GM23248 (cell line): ENCODE measurements around the gene PTPRU. TPM values are rescaled to one million over a fixed set of nuclear protein-coding genes. Genes with fewer than 3 reads are reported as not detected.

Experiments
- DNase-seq: peaks from one replicate; pipeline ENCODE4 v3.0.0-alpha.2; 2015
- H2AFZ ChIP-seq: fragments of 200-600 bp; sonication (generic); 2 replicates; pipeline ENCODE4 v1.6.1; 2016; ENCODE audit warnings: antibody characterized with exemption
- H3F3A ChIP-seq: fragments of 200-600 bp; sonication (generic); 2 replicates; pipeline ENCODE4 v1.6.1; 2016; ENCODE audit warnings: mild to moderate bottlenecking, antibody characterized with exemption, mixed run types; ENCODE audit not compliant: insufficient read depth
- H3K27ac ChIP-seq: fragments of 200-600 bp; sonication (generic); 2 replicates; pipeline ENCODE4 v1.5.1; 2016; ENCODE audit warnings: mild to moderate bottlenecking
- H3K27me3 ChIP-seq: fragments of 200-600 bp; sonication (generic); replicated peaks from 2 replicates; pipeline ENCODE4 v1.6.1; 2016; ENCODE audit warnings: mild to moderate bottlenecking; ENCODE audit not compliant: insufficient read depth
- H3K36me3 ChIP-seq: fragments of 200-600 bp; sonication (generic); 2 replicates; pipeline ENCODE4 v1.6.1; 2016; ENCODE audit warnings: low read depth, mild to moderate bottlenecking
- H3K4me1 ChIP-seq: fragments of 200-600 bp; sonication (generic); 2 replicates; pipeline ENCODE4 v1.6.1; 2016; ENCODE audit warnings: mild to moderate bottlenecking; ENCODE audit not compliant: insufficient read depth
- H3K4me2 ChIP-seq: fragments of 200-600 bp; sonication (generic); one replicate; pipeline ENCODE4 v1.6.1; 2016; ENCODE audit warnings: mild to moderate bottlenecking; ENCODE audit not compliant: unreplicated experiment
- H3K4me3 ChIP-seq: fragments of 200-600 bp; sonication (generic); 2 replicates; pipeline ENCODE4 v1.5.1; 2016; ENCODE audit warnings: mild to moderate bottlenecking
- H3K79me2 ChIP-seq: fragments of 200-600 bp; sonication (generic); 2 replicates; pipeline ENCODE4 v1.6.1; 2016; ENCODE audit warnings: mild to moderate bottlenecking; ENCODE audit not compliant: insufficient read depth
- H3K9ac ChIP-seq: fragments of 200-600 bp; sonication (generic); 2 replicates; pipeline ENCODE4 v1.6.1; 2016; ENCODE audit warnings: mild to moderate bottlenecking
- H3K9me2 ChIP-seq: fragments of 200-600 bp; sonication (generic); 2 replicates; pipeline ENCODE4 v1.6.1; 2016; ENCODE audit warnings: mixed run types, mild to moderate bottlenecking, moderate library complexity; ENCODE audit not compliant: insufficient read depth
- H3K9me3 ChIP-seq: fragments of 200-600 bp; sonication (generic); one replicate; pipeline ENCODE4 v1.6.1; 2017; ENCODE audit warnings: low read depth
- H4K20me1 ChIP-seq: fragments of 200-600 bp; sonication (generic); 2 replicates; pipeline ENCODE4 v1.6.0; 2016; ENCODE audit not compliant: insufficient read depth
- EZH2 ChIP-seq: fragments of 200-600 bp; sonication (generic); IDR thresholded peaks from 2 replicates; pipeline ENCODE4 v1.6.1; 2018; ENCODE audit warnings: antibody characterized with exemption, mild to moderate bottlenecking; ENCODE audit not compliant: insufficient read depth, poor library complexity, severe bottlenecking
- EZH2phosphoT487 ChIP-seq: fragments of 200-600 bp; sonication (generic); IDR thresholded peaks from 2 replicates; pipeline ENCODE4 v1.6.1; 2018; ENCODE audit warnings: antibody characterized with exemption, moderate library complexity, mild to moderate bottlenecking, low read depth; ENCODE audit not compliant: insufficient read depth
- WGBS, 2 experiments: methylation state at CpG; one replicate each; pipeline ENCODE4 v1.1.6; 2015 to 2017; ENCODE audit warnings: low lambda C conversion rate in 2 of 2, low coverage in 1 of 2; ENCODE audit errors: missing lambda C conversion rate in 2 of 2; 5-methylcytosine and 5-hydroxymethylcytosine counted together
- in situ Hi-C: fragments of 300-500 bp; cut with MboI; formaldehyde crosslinking; loops from 2 replicates; pipeline ENCODE4 v1.15.0; 2020
- polyA plus RNA-seq: library from polyadenylated mRNA; unstranded; fragments of >200 nt; fragmentation: Nextera tagmentation; extraction: Ambion mirVana; gene quantifications from 2 replicates; pipeline ENCODE4 v1.2.1, GENCODE V29; 2016
- total RNA-seq: library from RNA; depleted of rRNA; stranded (reverse); fragments of >200 nt; shearing (Covaris generic); gene quantifications from 2 replicates; pipeline ENCODE4 v1.2.3, GENCODE V29; 2014

The PTPRU gene
- total and polyA plus RNA-seq, 2 experiments from 2014 or later, result 6.2 to 16.8 TPM

- Histone ChIP-seq H3F3A (no peaks in the 10 kb centered on the region), H2AFZ (no peak overlapping the region), H3K9me2 (no peaks in the 10 kb centered on the region), H3K9ac (no peak overlapping the region), H3K79me2 (no peaks in the 10 kb centered on the region), H3K4me3 (no peak overlapping the region), H3K27me3 (peaks cover 22% of the 10 kb centered on the region; the same call in 1 of the 2 replicates), H3K27ac (no peak overlapping the region), H3K4me1 (no peaks in the 10 kb centered on the region), H4K20me1 (no peaks in the 10 kb centered on the region), H3K4me2 (no peak overlapping the region), H3K36me3 (no peaks in the 10 kb centered on the region), H3K9me3 (no peaks in the 10 kb centered on the region)
- no peak for DNase-seq
- WGBS, 2 experiments, result 48 to 56% methylated on average over 3 of the region's 3 CpGs
- TF ChIP-seq EZH2phosphoT487, result no peak
- no peak for TF ChIP-seq EZH2
- in situ Hi-C loops, result no loop called here
Observed at GRCh38 chr1:29338908-29339575, 102.7 kb downstream of the PTPRU start.

GRCh38 chr1:29341936-29342335, 105.6 kb downstream of the PTPRU start:
- H3K9me2 ChIP-seq, result no peaks in the 10 kb centered on the region
- peaks cover 20% of the 10 kb centered on the region for H3K27me3 ChIP-seq
- TF ChIP-seq EZH2phosphoT487 (no peak), EZH2 (no peak)
- no peaks in the 10 kb centered on the region for H4K20me1 ChIP-seq
- H3K9ac ChIP-seq, result no peak overlapping the region
- no peak for DNase-seq
- H3K4me1 ChIP-seq, result no peaks in the 10 kb centered on the region
- no peak overlapping the region for H2AFZ ChIP-seq
- H3K4me2 ChIP-seq, result no peak overlapping the region
- no peak overlapping the region for H3K4me3 ChIP-seq
- in situ Hi-C loops, result no loop called here
- WGBS, 2 experiments, result 37 to 40% methylated on average over 4 of the region's 4 CpGs
- H3K36me3 ChIP-seq, result no peaks in the 10 kb centered on the region
- H3K79me2 ChIP-seq, result no peaks in the 10 kb centered on the region
- H3K9me3 ChIP-seq, result no peaks in the 10 kb centered on the region
- H3F3A ChIP-seq, result no peaks in the 10 kb centered on the region
- H3K27ac ChIP-seq, result no peak overlapping the region

- no peak for DNase-seq
- TF ChIP-seq EZH2 (no peak), EZH2phosphoT487 (no peak)
- Histone ChIP-seq H3K4me1 (no peaks in the 10 kb centered on the region), H3K9me2 (no peaks in the 10 kb centered on the region), H3K27me3 (peaks cover 20% of the 10 kb centered on the region), H3K4me2 (no peak overlapping the region), H3K27ac (no peak overlapping the region), H3F3A (no peaks in the 10 kb centered on the region), H3K79me2 (no peaks in the 10 kb centered on the region), H3K36me3 (no peaks in the 10 kb centered on the region), H3K9me3 (no peaks in the 10 kb centered on the region), H3K4me3 (no peak overlapping the region), H2AFZ (no peak overlapping the region), H3K9ac (no peak overlapping the region), H4K20me1 (no peaks in the 10 kb centered on the region)
- 45 to 60% methylated on average over 7 of the region's 7 CpGs for WGBS, 2 experiments
- in situ Hi-C loops, result no loop called here
Observed at GRCh38 chr1:29342351-29342750, 106.0 kb downstream of the PTPRU start.

- no peak overlapping the region for H3K9ac ChIP-seq
- H4K20me1 ChIP-seq, result no peaks in the 10 kb centered on the region
- peaks cover 22% of the 10 kb centered on the region for H3K27me3 ChIP-seq
- H3K9me3 ChIP-seq, result no peaks in the 10 kb centered on the region
- no peaks in the 10 kb centered on the region for H3K4me1 ChIP-seq
- no peak overlapping the region for H2AFZ ChIP-seq
- H3K4me3 ChIP-seq, result no peak overlapping the region
- in situ Hi-C loops, result no loop called here
- no peaks in the 10 kb centered on the region for H3K9me2 ChIP-seq
- no peaks in the 10 kb centered on the region for H3F3A ChIP-seq
- no peak for TF ChIP-seq EZH2phosphoT487
- no peak for TF ChIP-seq EZH2
- no peak for DNase-seq
- no peak overlapping the region for H3K4me2 ChIP-seq
- H3K79me2 ChIP-seq, result no peaks in the 10 kb centered on the region
- H3K27ac ChIP-seq, result no peak overlapping the region
- no peaks in the 10 kb centered on the region for H3K36me3 ChIP-seq
- 15 to 29% methylated on average over 2 of the region's 2 CpGs for WGBS, 2 experiments
Observed at GRCh38 chr1:29342983-29343382, 106.7 kb downstream of the PTPRU start.
